ENCODE measurements around the gene YES1.
"Not testable (repeated sequence)": the region's sequence is repeated elsewhere in the genome, so short reads cannot be mapped to it uniquely, and the experiment has no call there.

Gene YES1

GRCh38 chr18:717003-717402, 95.0 kb downstream of the YES1 start:
- DNase-seq, result no peak

DNA sequence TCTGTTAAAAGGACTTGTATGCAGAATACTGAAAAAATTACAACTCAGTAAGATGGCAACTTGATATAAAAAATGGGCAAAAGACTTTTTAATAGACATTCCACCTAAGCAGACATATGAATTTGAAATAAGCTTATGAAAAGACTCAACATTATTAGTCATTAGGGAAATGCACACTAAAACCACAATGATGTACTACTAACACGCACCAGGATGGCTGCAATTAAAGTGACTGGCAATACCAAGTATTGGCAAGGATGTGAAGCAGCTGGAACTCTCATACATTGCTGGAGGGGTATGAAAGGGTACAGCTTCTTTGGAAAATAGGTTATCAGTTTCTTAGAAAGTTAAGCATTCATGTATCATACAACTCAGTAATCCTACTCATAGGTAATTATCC, 96.4 kb downstream of the YES1 start:
- no peak for DNase-seq

GRCh38 chr18:713135-713490, 98.9 kb downstream of the YES1 start:
- no peak for DNase-seq

DNA sequence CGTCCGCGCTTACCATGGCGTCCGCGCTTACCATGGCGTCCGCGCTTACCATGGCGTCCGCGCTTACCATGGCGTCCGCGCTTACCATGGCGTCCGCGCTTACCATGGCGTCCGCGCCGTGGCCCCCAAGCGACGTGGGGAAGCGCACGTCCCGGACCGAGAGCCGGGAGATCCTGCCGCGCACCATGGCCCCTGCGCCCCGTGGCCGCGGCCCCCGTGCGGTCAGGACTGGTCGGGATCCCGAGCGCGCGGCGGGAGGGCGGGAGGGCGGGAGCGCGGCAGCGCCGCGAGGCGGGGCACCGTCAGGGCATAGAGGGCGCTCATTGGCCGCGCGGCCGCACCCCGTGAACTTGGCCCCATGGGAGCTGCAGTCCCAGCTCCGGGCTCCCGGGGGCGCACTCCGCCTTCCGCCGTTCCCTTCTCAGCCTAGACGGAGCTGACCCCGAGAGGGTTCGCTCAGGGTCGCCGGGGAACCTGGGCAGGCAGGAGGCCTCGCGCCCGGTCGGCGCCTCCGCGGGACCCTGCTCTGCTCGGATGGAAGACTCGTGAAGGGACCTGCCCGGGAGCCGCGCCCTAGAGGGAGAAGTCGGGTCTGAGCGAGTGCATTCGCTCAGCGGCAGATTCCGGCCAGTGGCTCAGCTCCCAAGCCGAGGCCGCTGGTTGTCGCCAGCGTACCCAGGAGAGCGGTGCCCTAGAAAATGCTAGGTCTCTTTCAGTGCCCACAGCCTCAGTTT, 99.5 kb downstream of the YES1 start, which contains the start of gene ENOSF1:
Gene ENOSF1, minus strand, starts transcription at position 230 of the 734 bp plus-strand sequence. Its CDS starts 43 bp downstream, at position 187.
- peak; percentile 70 for DNase-seq

DNA sequence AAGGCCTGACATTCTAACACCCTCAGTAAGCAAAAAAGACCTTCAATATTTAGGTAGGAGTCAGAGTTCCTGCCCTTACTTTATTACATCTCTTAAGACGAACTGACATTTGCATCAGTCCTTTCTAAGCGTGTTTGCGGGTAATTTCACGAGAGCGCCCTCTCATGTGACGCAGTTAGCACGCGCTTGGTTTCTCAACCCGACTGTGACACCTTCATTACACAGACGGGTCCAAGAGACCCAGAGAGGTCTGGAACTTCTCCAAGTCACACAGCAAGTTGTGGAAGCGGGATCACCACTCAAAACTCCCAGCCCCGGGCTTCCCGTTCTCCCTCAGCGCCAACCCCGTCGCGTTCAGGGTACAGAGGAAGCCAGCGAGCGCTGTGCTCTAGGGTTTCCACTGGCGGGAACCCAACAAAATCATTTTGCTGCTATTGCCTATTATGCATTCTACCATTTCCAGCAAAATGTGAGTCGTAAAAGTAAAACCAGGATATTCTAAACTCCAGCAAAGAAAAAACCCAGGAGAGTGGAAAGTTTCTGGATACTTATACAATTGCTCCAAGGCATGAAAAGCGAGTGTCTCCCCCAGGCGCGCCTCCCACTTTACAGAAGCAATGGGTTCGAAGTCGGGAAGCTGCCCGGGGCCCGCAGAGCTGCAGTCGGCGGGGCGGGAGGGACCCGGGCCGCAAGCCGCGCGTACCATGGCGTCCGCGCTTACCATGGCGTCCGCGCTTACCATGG, 100.2 kb downstream of the YES1 start:
- peak; percentile 59 for DNase-seq

DNA sequence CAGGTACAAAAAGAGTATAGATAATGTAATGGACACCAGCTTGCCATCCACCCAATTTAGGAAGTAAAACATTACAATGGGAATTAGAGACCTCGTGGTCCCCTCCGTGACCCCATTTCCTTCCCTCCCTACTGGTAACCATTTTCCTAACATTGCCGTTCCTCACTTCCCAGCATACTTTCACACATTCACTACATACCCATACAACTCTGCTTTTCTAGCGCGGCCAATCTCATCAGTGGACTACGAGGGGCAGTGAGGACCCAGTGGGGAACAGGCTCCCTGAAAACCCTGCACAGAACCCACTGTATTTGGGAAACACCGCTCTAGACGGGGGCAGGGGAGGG, 100.8 kb downstream of the YES1 start:
- DNase-seq, result no peak

DNA sequence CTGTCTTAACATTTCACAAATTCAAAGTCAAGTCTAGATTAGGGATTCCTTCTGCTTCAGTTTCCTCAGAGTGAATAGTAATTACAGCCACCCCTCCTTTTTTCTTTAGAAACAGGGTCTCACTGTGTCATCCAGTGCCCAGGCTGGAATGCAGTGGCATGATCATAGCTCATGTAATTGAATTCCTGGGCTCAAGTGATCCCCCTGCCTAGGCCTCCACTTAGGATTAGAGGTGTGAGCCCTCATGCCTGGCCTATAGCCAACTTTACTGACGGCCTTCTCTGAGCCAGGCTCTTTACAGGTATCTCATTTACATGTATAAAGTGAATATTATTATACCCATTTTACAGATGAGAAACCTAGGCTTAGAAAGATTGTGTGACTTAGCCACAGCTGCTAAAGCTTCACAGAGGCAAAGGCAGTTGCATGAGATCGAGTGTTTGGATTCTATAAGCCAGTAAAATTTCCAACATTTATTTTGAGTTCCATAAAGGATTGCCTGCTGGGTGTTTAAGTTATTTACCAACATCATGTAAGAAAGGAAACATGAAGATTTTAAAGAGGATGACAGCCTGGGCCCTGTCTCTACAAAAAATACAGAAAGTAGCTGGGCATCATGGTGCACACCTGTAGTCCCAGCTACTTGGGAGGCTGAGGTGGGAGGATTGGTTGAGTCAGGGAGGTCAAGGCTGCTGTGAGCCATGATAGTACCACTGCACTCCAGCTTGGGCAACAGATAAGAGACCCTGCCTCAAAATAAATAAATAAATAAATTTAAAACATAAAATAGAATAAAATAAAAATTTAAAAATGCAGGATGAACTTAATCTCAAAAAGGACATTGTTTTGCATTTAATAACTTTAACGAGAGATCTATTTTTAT, 101.4 kb downstream of the YES1 start:
- no peak for DNase-seq

GRCh38 chr18:709771-710170, 102.3 kb downstream of the YES1 start:
- DNase-seq, result no peak

DNA sequence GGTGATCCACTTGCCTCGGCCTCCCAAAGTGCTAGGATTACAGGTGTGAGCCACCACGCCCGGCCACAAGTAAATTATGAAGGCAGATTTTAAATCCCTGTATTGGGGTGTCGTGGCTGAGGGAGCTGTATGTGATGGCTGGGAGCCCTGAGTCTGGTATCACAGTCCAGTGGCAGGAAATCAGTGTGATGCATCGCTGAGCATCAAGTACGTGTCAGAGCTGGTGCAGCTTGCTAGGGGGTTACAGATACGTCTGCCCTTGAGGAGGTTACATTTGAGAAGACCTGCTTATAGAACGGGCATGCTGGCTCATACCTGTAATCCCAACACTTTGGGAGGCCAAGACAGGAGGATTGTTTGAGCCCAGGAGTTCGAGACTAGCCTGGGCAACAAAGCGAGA, 103.9 kb downstream of the YES1 start:
- DNase-seq, result no peak

DNA sequence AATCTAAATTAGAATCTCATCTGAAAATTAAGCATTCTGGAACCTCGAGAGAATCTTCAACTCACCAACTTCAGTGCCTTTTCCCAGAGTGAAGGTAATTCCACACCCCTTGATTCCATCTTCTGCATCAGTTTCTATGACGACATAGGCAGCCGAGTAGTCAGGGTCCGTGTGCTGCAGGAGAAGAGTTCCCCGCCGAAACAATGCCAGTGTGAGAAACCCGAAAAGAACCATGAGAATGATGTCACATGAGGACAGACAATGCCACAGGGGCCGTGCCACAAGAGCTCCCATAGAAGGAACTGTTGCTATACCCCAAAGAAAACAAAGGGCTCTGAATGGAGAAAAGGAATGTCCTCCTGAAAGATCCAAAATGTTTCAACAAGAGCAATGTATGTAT, 105.6 kb downstream of the YES1 start:
- no peak for DNase-seq

DNA sequence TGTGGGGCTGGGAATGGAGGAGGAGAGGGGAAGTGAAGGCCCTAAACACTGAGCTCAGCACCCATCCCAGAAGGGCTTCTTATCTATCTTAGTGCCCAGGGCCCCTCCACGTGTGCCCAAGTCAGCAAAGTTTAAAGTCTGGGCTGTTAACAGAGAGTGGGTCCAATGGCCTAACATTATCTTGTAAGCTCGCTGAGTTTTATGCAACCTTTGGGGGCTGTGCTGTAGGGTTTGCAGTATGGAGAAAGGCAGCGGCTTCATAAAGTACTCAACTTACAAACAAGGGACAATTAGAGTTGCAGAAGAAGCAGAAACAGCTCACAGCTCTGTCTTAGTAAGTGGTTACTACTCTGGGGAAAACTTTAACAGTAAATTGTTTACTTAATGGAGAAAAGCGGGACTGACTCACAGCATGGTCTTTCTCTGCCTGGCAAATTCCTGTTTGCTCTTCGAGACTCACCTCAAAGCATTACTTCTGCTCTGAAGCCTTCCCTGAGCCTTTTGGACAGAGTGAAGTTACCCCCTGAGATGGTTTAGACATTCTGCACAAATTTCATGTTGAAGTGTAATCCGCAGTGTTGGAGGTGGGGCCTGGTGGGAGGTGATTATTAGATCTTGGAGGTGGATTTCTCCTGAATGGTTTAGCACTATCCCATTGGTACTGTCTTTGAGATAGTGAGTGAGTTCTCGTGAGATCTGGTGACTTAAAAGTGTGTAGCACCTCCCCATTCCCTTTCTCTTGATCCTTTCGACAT, 108.7 kb downstream of the YES1 start:
- no peak for DNase-seq

- no peak for DNase-seq
These were observed 114.2 kb downstream of the YES1 start for GRCh38 chr18:697800-698199.

GRCh38 chr18:697012-697411, 115.0 kb downstream of the YES1 start:
- DNase-seq, result no peak

GRCh38 chr18:693466-694187, 118.4 kb downstream of the YES1 start:
- no peak for DNase-seq

DNA sequence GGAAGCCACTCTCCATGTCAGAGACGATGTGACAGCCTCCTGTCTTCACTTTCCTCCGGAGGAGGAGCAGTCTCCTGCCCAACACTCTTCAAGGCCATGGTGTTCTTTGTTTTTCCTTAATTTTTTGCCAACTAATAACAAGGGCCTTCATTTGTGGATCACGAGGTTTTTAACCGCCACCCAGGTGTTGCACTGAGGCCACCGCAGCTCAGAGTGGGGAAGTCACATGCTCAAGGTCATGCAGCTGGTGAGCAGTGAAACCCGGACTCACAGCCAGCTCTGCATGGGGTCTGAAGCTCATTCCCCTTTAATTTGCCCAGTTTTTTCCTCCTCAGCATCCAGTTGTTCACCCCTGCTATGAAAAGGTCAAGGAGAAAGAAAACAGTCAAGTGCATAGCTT, 119.2 kb downstream of the YES1 start:
- no peak for DNase-seq

DNA sequence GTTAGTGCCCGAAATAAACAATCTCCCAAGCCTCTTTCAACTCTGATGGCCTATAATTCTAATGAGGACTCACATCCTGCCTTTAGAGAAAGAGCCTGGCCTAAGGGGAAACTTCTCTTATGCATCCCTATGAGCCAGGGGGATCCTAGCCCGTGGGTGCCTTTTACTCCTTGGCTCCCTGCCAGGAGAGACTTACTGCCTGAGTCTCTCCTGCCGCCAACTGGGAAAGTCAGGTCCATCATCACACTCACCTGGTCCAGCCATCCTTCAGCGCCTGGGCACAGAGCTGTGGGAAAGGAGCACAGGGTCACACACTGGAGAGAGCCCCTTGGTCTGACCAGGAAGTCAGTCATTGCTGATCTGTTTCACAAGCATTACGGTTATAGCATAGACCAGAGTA, 123.7 kb downstream of the YES1 start:
- no peak for DNase-seq

GRCh38 chr18:686339-687111, 125.5 kb downstream of the YES1 start:
- DNase-seq, result no peak

GRCh38 chr18:685438-685837, 126.6 kb downstream of the YES1 start:
- no peak for DNase-seq

GRCh38 chr18:683531-683930, 128.5 kb downstream of the YES1 start:
- no peak for DNase-seq

GRCh38 chr18:682833-683232, 129.2 kb downstream of the YES1 start:
- DNase-seq, result no peak

- DNase-seq, result not testable (repeated sequence)
These were observed 129.6 kb downstream of the YES1 start for GRCh38 chr18:682416-682815.
